ENCODE results near the gene ADGRV1.

- no peak for TF ChIP-seq CTCF (conservative IDR thresholded peaks at IDR 0.05; ENCODE audit: low read depth, low read length)
- TF ChIP-seq EZH2 (IDR thresholded peaks at IDR 0.05; ENCODE audit: borderline replicate concordance, low read depth, low read length, poor library complexity, severe bottlenecking): no peak
These were observed 374.7 kb downstream of the ADGRV1 start for GRCh38 chr5:90933298-90933697.

Measured in A673 (cell line).